ENCODE measurements around the gene FAAP100. TPM values are rescaled to one million over a fixed set of nuclear protein-coding genes. Genes with fewer than 3 reads are reported as not detected.

The FAAP100 gene
- total and polyA plus RNA-seq, 3 donors from 2014 or later, result 17.6 to 45.8 (median 42.6) TPM

DNA sequence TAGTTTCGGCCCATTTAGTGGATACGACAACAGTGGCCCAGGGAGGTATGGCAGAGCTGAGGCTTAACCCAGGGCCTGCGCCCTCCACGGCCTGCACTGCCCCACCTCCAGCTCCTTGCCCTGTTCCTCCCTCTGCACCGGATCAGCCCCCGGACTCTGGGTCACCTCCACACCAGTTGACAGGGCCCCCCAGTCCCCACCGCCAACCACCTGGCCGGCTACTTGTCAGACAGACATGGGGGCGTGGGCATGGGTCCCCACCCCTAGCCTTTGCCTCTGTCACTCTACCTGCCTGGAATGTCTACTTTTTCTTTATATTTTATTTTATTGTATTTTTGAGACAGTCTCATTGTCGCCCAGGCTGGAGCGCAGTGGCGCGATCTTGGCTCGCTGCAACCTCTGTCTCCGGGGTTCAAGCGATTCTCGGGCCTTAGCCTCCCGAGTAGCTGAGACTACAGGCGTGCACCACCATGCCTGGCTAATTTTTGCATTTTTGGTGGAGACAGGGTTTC is 36.6 kb downstream of the FAAP100 start:
- H3K27me3 ChIP-seq, result no peaks in the 10 kb centered on the region
- H3K27ac ChIP-seq, result peak overlapping the region; percentile 81 to 100
- no peak for DNase-seq
- H3K4me3 ChIP-seq, result peak overlapping the region; percentile 74 to 96
- intact Hi-C loops (cut with DNase I; ENCODE audit: low total_unique reads), result no loop called here
- H3K36me3 ChIP-seq (ENCODE audit: low read depth, missing control alignments), result no peaks in the 10 kb centered on the region
- H3K9me3 ChIP-seq, result no peaks in the 10 kb centered on the region
- WGBS, 2 donors, result 57 to 61% methylated on average over 19 of the region's 19 CpGs
- peaks cover 39% of the 10 kb centered on the region for H3K4me1 ChIP-seq
- TF ChIP-seq POLR2A (IDR thresholded peaks at IDR 0.05), result no peak
- TF ChIP-seq, protein P1, sequence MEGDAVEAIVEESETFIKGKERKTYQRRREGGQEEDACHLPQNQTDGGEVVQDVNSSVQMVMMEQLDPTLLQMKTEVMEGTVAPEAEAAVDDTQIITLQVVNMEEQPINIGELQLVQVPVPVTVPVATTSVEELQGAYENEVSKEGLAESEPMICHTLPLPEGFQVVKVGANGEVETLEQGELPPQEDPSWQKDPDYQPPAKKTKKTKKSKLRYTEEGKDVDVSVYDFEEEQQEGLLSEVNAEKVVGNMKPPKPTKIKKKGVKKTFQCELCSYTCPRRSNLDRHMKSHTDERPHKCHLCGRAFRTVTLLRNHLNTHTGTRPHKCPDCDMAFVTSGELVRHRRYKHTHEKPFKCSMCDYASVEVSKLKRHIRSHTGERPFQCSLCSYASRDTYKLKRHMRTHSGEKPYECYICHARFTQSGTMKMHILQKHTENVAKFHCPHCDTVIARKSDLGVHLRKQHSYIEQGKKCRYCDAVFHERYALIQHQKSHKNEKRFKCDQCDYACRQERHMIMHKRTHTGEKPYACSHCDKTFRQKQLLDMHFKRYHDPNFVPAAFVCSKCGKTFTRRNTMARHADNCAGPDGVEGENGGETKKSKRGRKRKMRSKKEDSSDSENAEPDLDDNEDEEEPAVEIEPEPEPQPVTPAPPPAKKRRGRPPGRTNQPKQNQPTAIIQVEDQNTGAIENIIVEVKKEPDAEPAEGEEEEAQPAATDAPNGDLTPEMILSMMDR (IDR thresholded peaks at IDR 0.05), result no peak

DNA sequence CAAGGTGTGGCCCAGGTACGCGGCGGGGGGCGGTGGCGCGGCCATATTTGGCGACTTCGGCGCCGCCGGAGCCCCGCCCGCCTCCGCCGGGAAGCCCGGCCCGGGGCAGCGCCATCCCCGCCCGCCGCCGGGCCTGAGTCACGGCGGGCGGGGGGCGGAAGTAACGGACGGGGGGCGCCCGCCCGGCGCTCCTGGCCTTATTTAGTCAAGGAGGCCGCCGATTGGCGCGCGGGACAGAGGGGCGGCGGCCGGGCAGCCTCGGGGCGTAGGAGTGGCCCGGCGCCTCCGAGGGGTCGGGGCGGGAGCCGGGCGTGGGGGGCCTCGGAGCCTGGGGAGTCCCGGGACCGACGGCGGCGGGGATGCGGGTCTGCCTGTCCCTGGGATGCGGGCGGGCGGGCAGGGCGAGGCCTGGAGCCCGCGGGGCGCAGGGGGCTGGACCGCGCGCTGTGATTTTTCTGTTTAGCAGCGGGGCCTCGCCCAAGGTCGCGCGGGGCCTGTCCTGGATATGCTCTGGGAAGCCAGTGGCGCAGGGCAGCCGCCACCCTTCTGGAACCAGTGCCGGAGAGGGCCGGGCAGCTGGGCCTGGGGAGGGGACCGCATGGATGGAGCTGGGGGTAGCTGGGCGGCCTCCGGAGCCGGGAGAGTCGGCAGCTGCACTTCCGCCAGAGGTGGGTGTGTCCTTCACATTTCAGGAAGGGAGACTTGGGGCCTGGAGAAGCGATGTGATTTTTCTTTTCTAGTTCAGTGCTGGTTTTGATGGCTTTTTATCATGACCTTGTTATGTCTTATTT is 37.2 kb downstream of the FAAP100 start:
- H3K27ac ChIP-seq, result peak overlapping the region; percentile 99 to 100
- peak; percentile 83 for DNase-seq
- H3K36me3 ChIP-seq (ENCODE audit: low read depth, missing control alignments), result no peaks in the 10 kb centered on the region
- H3K27me3 ChIP-seq, result no peaks in the 10 kb centered on the region
- peaks cover 39% of the 10 kb centered on the region for H3K4me1 ChIP-seq
- intact Hi-C loops (cut with DNase I; ENCODE audit: low total_unique reads), result no loop called here
- no peaks in the 10 kb centered on the region for H3K9me3 ChIP-seq
- H3K4me3 ChIP-seq, result peak overlapping the region; percentile 74 to 96
- WGBS, 2 donors, result 2 to 5% methylated on average over 4 to 16 of the region's 82 CpGs
- TF ChIP-seq, protein P1 (IDR thresholded peaks at IDR 0.05), result no peak
- no peak for TF ChIP-seq POLR2A (IDR thresholded peaks at IDR 0.05)

DNA sequence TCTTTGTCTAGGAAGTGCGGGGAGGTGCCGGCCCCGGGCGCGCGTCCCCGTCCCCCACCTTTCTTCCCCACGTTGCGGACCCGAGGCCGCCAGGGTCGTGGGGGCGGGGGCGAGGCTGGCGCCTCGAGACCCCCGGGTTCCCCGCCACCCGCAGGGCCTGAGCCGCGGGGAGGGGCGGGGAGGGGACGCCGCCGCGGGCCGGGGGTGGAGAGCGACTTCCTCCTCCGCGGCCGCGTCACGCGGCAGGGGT is 37.7 kb downstream of the FAAP100 start:
- Histone ChIP-seq H3K9me3 (no peaks in the 10 kb centered on the region), H3K27ac (peak overlapping the region; percentile 99 to 100), H3K36me3 (ENCODE audit: low read depth, missing control alignments) (no peaks in the 10 kb centered on the region), H3K4me3 (peak overlapping the region; percentile 74 to 96), H3K4me1 (peaks cover 44% of the 10 kb centered on the region), H3K27me3 (no peaks in the 10 kb centered on the region)
- intact Hi-C loops (cut with DNase I; ENCODE audit: low total_unique reads), result no loop called here
- TF ChIP-seq, protein P1 (IDR thresholded peaks at IDR 0.05), result no peak
- TF ChIP-seq POLR2A (IDR thresholded peaks at IDR 0.05), result no peak
- DNase-seq, result no peak
- WGBS, 2 donors, result no CpG with 5 or more reads among the region's 34 CpGs

DNA sequence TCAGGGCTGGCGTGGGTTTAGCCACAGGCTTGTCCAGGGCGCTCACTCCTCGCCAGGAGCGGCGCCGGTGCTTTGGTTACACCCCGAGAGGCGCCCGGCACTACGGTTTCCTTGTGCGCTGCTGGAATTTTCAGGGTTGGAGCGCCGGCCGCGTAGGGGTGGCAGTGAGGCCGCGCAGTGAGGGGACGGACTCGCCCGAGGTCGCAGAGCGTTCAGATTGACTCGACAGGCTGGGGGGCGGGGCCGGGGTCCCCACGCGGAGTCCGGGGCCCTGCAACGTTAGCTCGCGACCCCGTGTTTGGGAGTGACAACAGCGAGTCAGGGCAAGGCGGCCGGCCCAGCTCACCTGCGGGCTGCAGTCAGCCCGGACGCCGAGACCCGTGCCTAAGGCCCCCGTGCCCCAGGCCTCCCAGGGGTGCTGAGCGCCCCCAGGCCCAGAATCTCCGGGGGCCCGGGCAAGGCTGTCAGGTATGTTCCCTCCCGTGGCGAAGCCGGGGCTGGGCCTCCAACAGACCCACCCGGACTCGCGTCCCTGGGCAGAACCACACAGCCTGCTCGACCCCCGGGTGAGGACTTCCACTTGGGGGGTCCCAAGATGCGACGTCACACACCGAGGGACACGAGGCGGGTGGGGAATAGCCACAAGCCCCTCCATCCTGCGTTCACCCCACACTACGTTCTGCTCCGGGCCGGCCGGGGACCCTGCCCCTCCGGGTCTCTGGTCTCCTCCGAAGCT is 38.2 kb downstream of the FAAP100 start:
- H3K27ac ChIP-seq, result peak overlapping the region; percentile 99 to 100
- peak; percentile 69 for DNase-seq
- H3K27me3 ChIP-seq, result no peaks in the 10 kb centered on the region
- intact Hi-C loops (cut with DNase I; ENCODE audit: low total_unique reads), result loop anchor here (2.0 kb wide), 1 partner anchor 115 kb away; no protein-coding TSS in a partner anchor
- WGBS, 2 donors, result 0 to 3% methylated on average over 18 to 59 of the region's 64 CpGs
- H3K36me3 ChIP-seq (ENCODE audit: low read depth, missing control alignments), result no peaks in the 10 kb centered on the region
- peaks cover 45% of the 10 kb centered on the region for H3K4me1 ChIP-seq
- peak overlapping the region; percentile 74 to 96 for H3K4me3 ChIP-seq
- no peaks in the 10 kb centered on the region for H3K9me3 ChIP-seq
- TF ChIP-seq POLR2A (IDR thresholded peaks at IDR 0.05), result no peak
- TF ChIP-seq, protein P1 (IDR thresholded peaks at IDR 0.05), result no peak
